H1 (cell line): ENCODE data around the gene RIPOR2. TPM values are rescaled to one million over a fixed set of nuclear protein-coding genes. Genes with fewer than 3 reads are reported as not detected.

Experiments
- CTCF ChIA-PET: fragments of 300-600 bp; sonication (Branson Sonifier 250); formaldehyde crosslinking; loops from one replicate; lab custom pipeline; 2021; ENCODE audit not compliant: partially characterized antibody; lab: Charles Lee
- POLR2A ChIA-PET: fragments of 300-600 bp; sonication (Branson Sonifier 250); formaldehyde crosslinking; loops from one replicate; lab custom pipeline; 2021; ENCODE audit warnings: inconsistent platforms; ENCODE audit not compliant: partially characterized antibody; lab: Charles Lee
- DNase-seq, 2 experiments: peaks; one replicate each; pipeline versions ENCODE4 v3.0.0 to v3.0.0-alpha.2; 2010 to 2022; ENCODE audit warnings: low spot score in 2 of 2, low read depth in 1 of 2, mixed read lengths in 1 of 2
- FAIRE-seq: peaks from 2 replicates; lab custom pipeline; 2011; peaks lifted over from hg19 to GRCh38; lab: Jason Lieb, UNC
- H2AFZ ChIP-seq: 2 replicates; pipeline ENCODE4 v1.8.1; 2012; ENCODE audit warnings: low read length, inconsistent platforms
- H2AK5ac ChIP-seq: 2 replicates; pipeline ENCODE4 v1.6.1; 2013; ENCODE audit warnings: low read depth, low read length
- H2BK120ac ChIP-seq: replicated peaks from 2 replicates; pipeline ENCODE3; 2013; ENCODE audit warnings: low read depth, low read length, inconsistent platforms
- H2BK12ac ChIP-seq: 2 replicates; pipeline ENCODE4 v1.6.1; 2013; ENCODE audit warnings: low read depth, low read length
- H2BK15ac ChIP-seq: 2 replicates; pipeline ENCODE4 v1.6.1; 2013; ENCODE audit warnings: low read length
- H2BK20ac ChIP-seq: 2 replicates; pipeline ENCODE4 v1.6.1; 2013; ENCODE audit warnings: low read length
- H2BK5ac ChIP-seq: 2 replicates; pipeline ENCODE4 v1.6.1; 2013; ENCODE audit warnings: low read depth, low read length
- H3K14ac ChIP-seq: 2 replicates; pipeline ENCODE4 v1.6.1; 2013; ENCODE audit warnings: inconsistent platforms; ENCODE audit not compliant: insufficient read length
- H3K18ac ChIP-seq: 2 replicates; pipeline ENCODE4 v1.6.1; 2013; ENCODE audit warnings: low read length; ENCODE audit errors: extremely low read depth
- H3K23ac ChIP-seq: 2 replicates; pipeline ENCODE4 v1.6.1; 2013; ENCODE audit warnings: inconsistent platforms; ENCODE audit not compliant: insufficient read length
- H3K23me2 ChIP-seq: 2 replicates; pipeline ENCODE4 v1.6.1; 2013; ENCODE audit warnings: low read depth, low read length
- H3K27ac ChIP-seq: 2 replicates; pipeline ENCODE4 v1.6.1; 2011; ENCODE audit warnings: low read depth, low read length, inconsistent platforms
- H3K27me3 ChIP-seq, 4 experiments: replicated peaks in 1 of 4; 1 replicate in 1 of 4; 2 replicates in 3 of 4; pipeline versions ENCODE4 v1.6.1 to v1.8.1; 2011 to 2013; ENCODE audit warnings: low read length in 3 of 4, mild to moderate bottlenecking in 3 of 4, inconsistent platforms in 2 of 4, mixed read lengths in 2 of 4, moderate library complexity in 1 of 4; ENCODE audit not compliant: control insufficient read depth in 3 of 4, insufficient read depth in 3 of 4; ENCODE audit errors: extremely low read depth in 1 of 4
- H3K36me3 ChIP-seq, 4 experiments: 2 replicates each; pipeline versions ENCODE4 v1.6.1 to v1.8.1; 2011 to 2013; ENCODE audit warnings: mild to moderate bottlenecking in 4 of 4, low read length in 3 of 4, moderate library complexity in 2 of 4, control low read depth in 1 of 4, inconsistent platforms in 1 of 4; ENCODE audit not compliant: insufficient read depth in 4 of 4, control insufficient read depth in 2 of 4
- H3K4ac ChIP-seq: replicated peaks from 2 replicates; pipeline ENCODE3; 2013; ENCODE audit warnings: low read length, low read depth, mixed read lengths, inconsistent platforms; ENCODE audit not compliant: insufficient read length
- H3K4me1 ChIP-seq, 4 experiments: replicated peaks in 1 of 4; 1 replicate in 1 of 4; 2 replicates in 3 of 4; pipeline versions ENCODE4 v1.6.1 to v1.8.1; 2011 to 2013; ENCODE audit warnings: low read length in 3 of 4, inconsistent platforms in 2 of 4, mixed read lengths in 1 of 4; ENCODE audit not compliant: insufficient read depth in 4 of 4, control insufficient read depth in 3 of 4
- H3K4me2 ChIP-seq, 2 experiments: 2 replicates each; pipeline versions ENCODE4 v1.6.1 to v1.8.1; 2011 to 2013; ENCODE audit warnings: low read depth in 2 of 2, low read length in 2 of 2, control low read depth in 1 of 2, inconsistent platforms in 1 of 2, mild to moderate bottlenecking in 1 of 2; ENCODE audit not compliant: insufficient read depth in 1 of 2
- H3K4me3 ChIP-seq, 4 experiments: fragments of 200-600, 300-600 bp in 1 of 4; sonication (generic), shearing (Covaris generic), sonication (Bioruptor Twin) in 1 of 4; 2 replicates each; pipeline versions ENCODE4 v1.5.1 to v1.8.1; 2011 to 2016; ENCODE audit warnings: low read length in 4 of 4, low read depth in 3 of 4, control low read depth in 2 of 4, inconsistent platforms in 2 of 4, mild to moderate bottlenecking in 2 of 4, mixed read lengths in 1 of 4, moderate library complexity in 1 of 4; ENCODE audit not compliant: insufficient read depth in 2 of 4; ENCODE audit errors: extremely low read depth in 1 of 4
- H3K56ac ChIP-seq: replicated peaks from 2 replicates; pipeline ENCODE3; 2013; ENCODE audit warnings: low read depth, mild to moderate bottlenecking, mixed read lengths, low read length, inconsistent platforms; ENCODE audit not compliant: insufficient read length
- H3K79me1 ChIP-seq: 2 replicates; pipeline ENCODE4 v1.6.1; 2013; ENCODE audit warnings: low read depth, low read length, control low read depth
- H3K79me2 ChIP-seq, 2 experiments: 2 replicates each; pipeline versions ENCODE4 v1.6.1 to v1.8.1; 2012 to 2013; ENCODE audit warnings: low read length in 2 of 2, mild to moderate bottlenecking in 2 of 2, inconsistent platforms in 1 of 2; ENCODE audit not compliant: insufficient read depth in 2 of 2, control insufficient read depth in 1 of 2
- H3K9ac ChIP-seq, 4 experiments: replicated peaks in 1 of 4; 1 replicate in 1 of 4; 2 replicates in 3 of 4; pipeline versions ENCODE4 v1.6.1 to v1.8.1; 2011 to 2013; ENCODE audit warnings: low read depth in 3 of 4, low read length in 3 of 4, control low read depth in 2 of 4, mild to moderate bottlenecking in 2 of 4, moderate library complexity in 2 of 4, inconsistent platforms in 1 of 4; ENCODE audit errors: extremely low read depth in 1 of 4
- H3K9me3 ChIP-seq, 2 experiments: 2 replicates each; pipeline versions ENCODE4 v1.6.1 to v1.8.1; 2012 to 2013; ENCODE audit warnings: mild to moderate bottlenecking in 2 of 2, moderate library complexity in 2 of 2, control low read depth in 1 of 2, inconsistent platforms in 1 of 2, low read depth in 1 of 2, low read length in 1 of 2, mixed read lengths in 1 of 2; ENCODE audit not compliant: insufficient read depth in 2 of 2
- H4K20me1 ChIP-seq, 2 experiments: replicated peaks in 1 of 2; 2 replicates each; pipeline versions ENCODE3 to v1.8.1; 2011 to 2013; ENCODE audit warnings: inconsistent platforms in 2 of 2, low read length in 2 of 2, mild to moderate bottlenecking in 1 of 2; ENCODE audit not compliant: insufficient read depth in 2 of 2, control insufficient read depth in 1 of 2
- H4K5ac ChIP-seq: 2 replicates; pipeline ENCODE4 v1.6.1; 2013; ENCODE audit warnings: low read length, low read depth, mixed read lengths, inconsistent platforms; ENCODE audit not compliant: insufficient read length
- H4K8ac ChIP-seq: 2 replicates; pipeline ENCODE4 v1.8.0; 2013; ENCODE audit warnings: mild to moderate bottlenecking, moderate library complexity, low read length, inconsistent platforms; ENCODE audit not compliant: insufficient read depth; ENCODE audit errors: extremely low read depth
- H4K91ac ChIP-seq: replicated peaks from 2 replicates; pipeline ENCODE3; 2013; ENCODE audit warnings: low read length, mixed read lengths, inconsistent platforms; ENCODE audit not compliant: insufficient read length
- BACH1 ChIP-seq: IDR thresholded peaks from 2 replicates; pipeline ENCODE4 v1.6.1; 2012; ENCODE audit warnings: low read length, improper control_type of control experiment
- GTF2F1 ChIP-seq: IDR thresholded peaks from 2 replicates; pipeline ENCODE4 v1.6.1; 2012; ENCODE audit warnings: low read depth, low read length, improper control_type of control experiment, borderline replicate concordance
- JUND ChIP-seq: IDR thresholded peaks from 2 replicates; pipeline ENCODE4 v1.6.1; 2011; ENCODE audit warnings: mild to moderate bottlenecking, improper control_type of control experiment, low read length
- KDM1A ChIP-seq: fragments of 200-600, 300-600 bp; sonication (generic); IDR thresholded peaks from 2 replicates; pipeline ENCODE4 v1.7.1; 2016; ENCODE audit warnings: mild to moderate bottlenecking, low read length, borderline replicate concordance
- NANOG ChIP-seq: IDR thresholded peaks from 2 replicates; pipeline ENCODE4 v1.6.1; 2011; ENCODE audit warnings: low read length, low read depth, mild to moderate bottlenecking, inconsistent platforms; ENCODE audit not compliant: insufficient read depth, poor library complexity, severe bottlenecking
- POLR2A ChIP-seq, 2 experiments: IDR thresholded peaks; 1 replicate in 1 of 2; 2 replicates in 1 of 2; pipeline ENCODE4 v1.6.1; 2011; ENCODE audit warnings: low read depth in 2 of 2, low read length in 2 of 2, mild to moderate bottlenecking in 2 of 2; ENCODE audit errors: control extremely low read depth in 1 of 2
- POU5F1 ChIP-seq: IDR thresholded peaks from 2 replicates; pipeline ENCODE4 v1.6.1; 2011; ENCODE audit warnings: low read depth, mild to moderate bottlenecking, low read length, moderate library complexity
- RBBP5 ChIP-seq: IDR thresholded peaks from 2 replicates; pipeline ENCODE4 v1.7.1; 2012; ENCODE audit warnings: low read depth, mild to moderate bottlenecking, inconsistent platforms, low read length, moderate library complexity, borderline replicate concordance
- RFX5 ChIP-seq: IDR thresholded peaks from 2 replicates; pipeline ENCODE4 v1.6.1; 2011; ENCODE audit warnings: low read depth, low read length, improper control_type of control experiment, borderline replicate concordance
- RNF2 ChIP-seq: fragments of 200-900, 300-1000 bp; sonication (generic); IDR thresholded peaks from 2 replicates; pipeline ENCODE4 v1.7.1; 2016; ENCODE audit warnings: borderline replicate concordance, low read depth, mild to moderate bottlenecking, antibody characterized with exemption, low read length; ENCODE audit not compliant: poor library complexity, severe bottlenecking; ENCODE audit errors: missing control alignments
- USF2 ChIP-seq: IDR thresholded peaks from 2 replicates; pipeline ENCODE4 v1.6.1; 2011; ENCODE audit warnings: low read length, improper control_type of control experiment
- ZNF274 ChIP-seq: IDR thresholded peaks from 2 replicates; pipeline ENCODE4 v1.7.0; 2012; ENCODE audit warnings: low read length, borderline replicate concordance; ENCODE audit errors: extremely low read depth
- WGBS, 2 experiments: shearing (Covaris generic) in 1 of 2; methylation state at CpG; one replicate each; pipeline versions ENCODE4 v1.1.6 to v1.1.7; 2013 to 2015; ENCODE audit warnings: low lambda C conversion rate in 2 of 2, mixed read lengths in 2 of 2, inconsistent platforms in 1 of 2, low coverage in 1 of 2, missing lambda C conversion rate in 1 of 2; ENCODE audit not compliant: insufficient replicate concordance in 2 of 2, insufficient coverage in 1 of 2, insufficient read length in 1 of 2; ENCODE audit errors: extremely low coverage in 1 of 2, missing lambda C conversion rate in 1 of 2; 5-methylcytosine and 5-hydroxymethylcytosine counted together
- polyA plus RNA-seq, 7 experiments: library from polyadenylated mRNA; depleted of rRNA in 3 of 7; stranded (reverse) in 5 of 7; unstranded in 2 of 7; fragments of >200 nt in 5 of 7; fragments of 200-250 nt in 2 of 7; gene quantifications; 1 replicate in 5 of 7; 2 replicates in 1 of 7; 4 replicates in 1 of 7; pipeline versions ENCODE4 v1.2.1 to v1.2.3, GENCODE V29; 2011 to 2013; ENCODE audit warnings: missing spikeins in 2 of 7, mixed read lengths in 2 of 7
- total RNA-seq: library from RNA; stranded (reverse); fragmentation: NEBNext Ultra II Directional; extraction: Animal tissue kit (Norgen Biotek cat#: 25700); gene quantifications from 2 replicates; pipeline ENCODE4 v1.2.1, GENCODE V29; 2021

Gene RIPOR2
- total and polyA plus RNA-seq, 2 of the 8 experiments (the other 6 are each of a cell fraction or from before 2014, with no cell fraction given): 16.7 to 45.6 TPM

- POLR2A ChIA-PET: interaction anchor here (1.2 to 3.3 kb wide), 3 partner anchors 14 to 40 kb away, joined by 5 to 9 read pairs (median 5); no protein-coding TSS in a partner anchor
- WGBS, 2 experiments: 84% methylated on average over 17 of the region's 17 CpGs; no CpG with 5 or more reads in 1 of the 2 experiments
- Histone ChIP-seq H2BK120ac (no peak overlapping the region), H2AFZ (peak overlapping the region; percentile 46; the same call in 1 of the 2 replicates), H3K4me1 (no peaks in the 10 kb centered on the region), H3K4ac (no peak overlapping the region), H3K18ac (no peak overlapping the region), H2AK5ac (no peak overlapping the region), H3K27ac (no peak overlapping the region), H3K9ac (no peak overlapping the region), H4K20me1 (no peaks in the 10 kb centered on the region), H2BK12ac (no peak overlapping the region), H3K27me3 (no peaks in the 10 kb centered on the region), H4K91ac (no peak overlapping the region), H4K8ac (no peak overlapping the region), H3K79me2 (no peaks in the 10 kb centered on the region), H3K79me1 (no peaks in the 10 kb centered on the region), H2BK20ac (no peak overlapping the region), H3K14ac (no peak overlapping the region), H2BK15ac (no peak overlapping the region), H3K23me2 (no peaks in the 10 kb centered on the region), H2BK5ac (no peak overlapping the region), H3K4me2 (no peak overlapping the region), H3K56ac (no peak overlapping the region), H3K4me3 (no peak overlapping the region), H3K9me3 (no peaks in the 10 kb centered on the region), H3K36me3 (no peaks in the 10 kb centered on the region), H3K23ac (no peak overlapping the region), H4K5ac (no peak overlapping the region)
- no peak for FAIRE-seq
- DNase-seq: no peak
- CTCF ChIA-PET: interaction anchor here (0.7 to 1.2 kb wide), 3 partner anchors 36 to 1014 kb away, joined by 3 read pairs; no protein-coding TSS in a partner anchor
- no peak for TF ChIP-seq KDM1A
- no peak for TF ChIP-seq POLR2A (IDR thresholded peaks at IDR 0.05; ENCODE audit: control extremely low read depth in 1 of 2, low read depth in 2 of 2, low read length in 2 of 2)
- no peak for TF ChIP-seq RNF2
- no peak for TF ChIP-seq RFX5
- TF ChIP-seq USF2: no peak
- TF ChIP-seq NANOG: no peak
- TF ChIP-seq BACH1: no peak
- TF ChIP-seq GTF2F1: no peak
- no peak for TF ChIP-seq JUND
- no peak for TF ChIP-seq ZNF274
- TF ChIP-seq POU5F1: no peak
- TF ChIP-seq RBBP5: no peak
Measured at GRCh38 chr6:24761193-24761835, 174.4 kb downstream of the RIPOR2 start.
